SK-N-SH treated with all-trans-retinoic acid at 6 μM for 48 hours (cell line): Measurements from ENCODE around the gene GNA14.

Experiments used
- ATAC-seq: fragments of 200-7000 bp; cut with Tn5 transposase; 3 replicates; pipeline ENCODE4 v1.9.1; 2020; ENCODE audit warnings: mild to moderate bottlenecking, moderate library complexity
- BACH2 ChIP-seq: fragments of 250-450 bp; sonication (Bioruptor Pico); IDR thresholded peaks from 2 replicates; pipeline ENCODE4 v1.9.0; 2021; ENCODE audit warnings: mild to moderate bottlenecking, borderline replicate concordance
- CREB5 ChIP-seq: fragments of 250-450 bp; sonication (Bioruptor Pico); IDR thresholded peaks from 2 replicates; pipeline ENCODE4 v1.5.1; 2020; ENCODE audit warnings: low read depth, mild to moderate bottlenecking, moderate library complexity
- CSDC2 ChIP-seq: fragments of 250-450 bp; sonication (Bioruptor Pico); IDR thresholded peaks from 2 replicates; pipeline ENCODE4 v1.5.0; 2020; ENCODE audit warnings: mild to moderate bottlenecking, moderate library complexity
- ESRRG ChIP-seq: fragments of 250-450 bp; sonication (Bioruptor Pico); IDR thresholded peaks from 2 replicates; pipeline ENCODE4 v1.6.1; 2021; ENCODE audit warnings: mild to moderate bottlenecking
- GLIS3 ChIP-seq: fragments of 250-450 bp; sonication (Bioruptor Pico); IDR thresholded peaks from 2 replicates; pipeline ENCODE4 v1.5.0; 2020; ENCODE audit warnings: mild to moderate bottlenecking, moderate library complexity
- ISL1 ChIP-seq: fragments of 250-450 bp; sonication (Bioruptor Pico); IDR thresholded peaks from 2 replicates; pipeline ENCODE4 v2.1.2; 2022; ENCODE audit warnings: mild to moderate bottlenecking, moderate library complexity
- OSR1 ChIP-seq: fragments of 250-450 bp; sonication (Bioruptor Pico); IDR thresholded peaks from 2 replicates; pipeline ENCODE4 v1.8.0; 2022; ENCODE audit warnings: moderate library complexity, mild to moderate bottlenecking, inconsistent platforms
- POU6F1 ChIP-seq: fragments of 250-450 bp; sonication (Bioruptor Pico); IDR thresholded peaks from 2 replicates; pipeline ENCODE4 v1.8.0; 2021; ENCODE audit warnings: low read depth, mild to moderate bottlenecking, moderate library complexity, borderline replicate concordance
- PPARA ChIP-seq: fragments of 250-450 bp; sonication (Bioruptor Pico); IDR thresholded peaks from 2 replicates; pipeline ENCODE4 v1.5.0; 2020; ENCODE audit warnings: mild to moderate bottlenecking, borderline replicate concordance
- RARB ChIP-seq: fragments of 250-450 bp; sonication (Bioruptor Pico); IDR thresholded peaks from 2 replicates; pipeline ENCODE4 v1.8.0; 2021; ENCODE audit warnings: mild to moderate bottlenecking, moderate library complexity
- SNAI2 ChIP-seq: fragments of 250-450 bp; sonication (Bioruptor Pico); IDR thresholded peaks from 2 replicates; pipeline ENCODE4 v1.5.0; 2020; ENCODE audit warnings: mild to moderate bottlenecking, moderate library complexity
- TCF4 ChIP-seq: fragments of 250-450 bp; sonication (Bioruptor Pico); IDR thresholded peaks from 2 replicates; pipeline ENCODE4 v1.8.0; 2021; ENCODE audit warnings: mild to moderate bottlenecking, moderate library complexity, borderline replicate concordance
- TOX ChIP-seq: fragments of 250-450 bp; sonication (Bioruptor Pico); IDR thresholded peaks from 2 replicates; pipeline ENCODE4 v1.8.0; 2021; ENCODE audit warnings: mild to moderate bottlenecking, moderate library complexity, borderline replicate concordance
- ZC3H10 ChIP-seq: fragments of 250-450 bp; sonication (Bioruptor Pico); IDR thresholded peaks from 2 replicates; pipeline ENCODE4 v1.5.1; 2021; ENCODE audit warnings: mild to moderate bottlenecking, moderate library complexity
- ZFP3 ChIP-seq: fragments of 250-450 bp; sonication (Bioruptor Pico); IDR thresholded peaks from 2 replicates; pipeline ENCODE4 v1.5.0; 2020; ENCODE audit warnings: mild to moderate bottlenecking, moderate library complexity
- ZFP30 ChIP-seq: fragments of 450-650 bp; formaldehyde crosslinking; IDR thresholded peaks from 2 replicates; pipeline ENCODE4 v1.5.0; 2022; ENCODE audit warnings: mild to moderate bottlenecking, moderate library complexity
- ZNF565 ChIP-seq: fragments of 450-650 bp; formaldehyde crosslinking; conservative IDR thresholded peaks from 2 replicates; pipeline ENCODE4 v1.5.0; 2020; ENCODE audit warnings: low read depth, mild to moderate bottlenecking, moderate library complexity
- ZNF70 ChIP-seq: fragments of 450-650 bp; formaldehyde crosslinking; IDR thresholded peaks from 2 replicates; pipeline ENCODE4 v1.5.0; 2020; ENCODE audit warnings: mild to moderate bottlenecking, moderate library complexity
- ZNF8 ChIP-seq: fragments of 450-650 bp; formaldehyde crosslinking; IDR thresholded peaks from 2 replicates; pipeline ENCODE4 v1.5.0; 2020; ENCODE audit warnings: mild to moderate bottlenecking, moderate library complexity
- TF ChIP-seq, protein P1 (sequence below): fragments of 250-450 bp; sonication (Bioruptor Pico); IDR thresholded peaks from 2 replicates; pipeline ENCODE4 v1.8.0; 2020; ENCODE audit warnings: mild to moderate bottlenecking, moderate library complexity, borderline replicate concordance
- TF ChIP-seq, protein P2 (sequence below): fragments of 250-450 bp; sonication (Bioruptor Pico); IDR thresholded peaks from 2 replicates; pipeline ENCODE4 v1.5.0; 2020; ENCODE audit warnings: mild to moderate bottlenecking, moderate library complexity

Gene GNA14

DNA sequence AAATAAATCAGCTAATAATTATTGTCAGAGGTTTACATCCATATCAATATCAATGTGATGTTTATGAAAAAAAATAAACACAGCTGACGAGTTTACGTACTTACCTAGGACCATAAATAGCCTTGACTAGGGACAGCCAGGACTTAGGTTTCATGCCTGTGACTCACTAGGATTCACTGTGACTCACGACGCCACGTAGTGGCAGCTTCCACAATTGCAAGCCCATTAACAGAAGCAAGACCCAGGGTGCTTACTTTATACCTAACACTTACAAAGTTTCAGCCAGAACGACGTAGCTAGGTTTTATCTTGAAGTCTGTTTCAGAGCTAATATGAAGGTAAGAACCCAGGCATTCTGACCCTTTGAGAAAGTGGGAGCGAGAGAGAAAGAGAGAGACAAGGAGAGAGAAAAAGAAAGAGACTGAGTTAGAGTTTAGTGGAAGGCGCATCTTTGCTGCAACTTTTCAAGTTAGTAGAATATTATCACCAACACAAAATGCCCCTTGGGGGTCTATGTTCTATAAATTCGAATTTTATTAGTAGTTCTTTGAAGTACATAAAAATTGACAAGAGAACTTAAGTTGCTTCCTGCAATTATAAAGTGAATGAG, 191.2 kb downstream of the GNA14 start:
- no peak for TF ChIP-seq ZNF70 (CRISPR knock-in tag)
- TF ChIP-seq BACH2 (CRISPR knock-in tag) = no peak
- no peak for TF ChIP-seq CSDC2 (CRISPR knock-in tag)
- TF ChIP-seq ESRRG (CRISPR knock-in tag) = no peak
- TF ChIP-seq, protein P1, sequence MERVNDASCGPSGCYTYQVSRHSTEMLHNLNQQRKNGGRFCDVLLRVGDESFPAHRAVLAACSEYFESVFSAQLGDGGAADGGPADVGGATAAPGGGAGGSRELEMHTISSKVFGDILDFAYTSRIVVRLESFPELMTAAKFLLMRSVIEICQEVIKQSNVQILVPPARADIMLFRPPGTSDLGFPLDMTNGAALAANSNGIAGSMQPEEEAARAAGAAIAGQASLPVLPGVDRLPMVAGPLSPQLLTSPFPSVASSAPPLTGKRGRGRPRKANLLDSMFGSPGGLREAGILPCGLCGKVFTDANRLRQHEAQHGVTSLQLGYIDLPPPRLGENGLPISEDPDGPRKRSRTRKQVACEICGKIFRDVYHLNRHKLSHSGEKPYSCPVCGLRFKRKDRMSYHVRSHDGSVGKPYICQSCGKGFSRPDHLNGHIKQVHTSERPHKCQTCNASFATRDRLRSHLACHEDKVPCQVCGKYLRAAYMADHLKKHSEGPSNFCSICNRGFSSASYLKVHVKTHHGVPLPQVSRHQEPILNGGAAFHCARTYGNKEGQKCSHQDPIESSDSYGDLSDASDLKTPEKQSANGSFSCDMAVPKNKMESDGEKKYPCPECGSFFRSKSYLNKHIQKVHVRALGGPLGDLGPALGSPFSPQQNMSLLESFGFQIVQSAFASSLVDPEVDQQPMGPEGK (CRISPR knock-in tag) = no peak
- TF ChIP-seq, all 23 proteins: peak for 0
- peak; percentile 95 for ATAC-seq

GRCh38 chr9:77455312-77455927, 192.7 kb downstream of the GNA14 start:
- TF ChIP-seq CSDC2 (CRISPR knock-in tag) = no peak
- no peak for TF ChIP-seq POU6F1 (CRISPR knock-in tag)
- TF ChIP-seq SNAI2 (CRISPR knock-in tag) = no peak
- no peak for TF ChIP-seq ISL1
- no peak for TF ChIP-seq GLIS3
- TF ChIP-seq, protein P1 (CRISPR knock-in tag) = no peak
- no peak for TF ChIP-seq BACH2 (CRISPR knock-in tag)
- no peak for TF ChIP-seq ZFP3 (CRISPR knock-in tag)
- no peak for TF ChIP-seq PPARA (CRISPR knock-in tag)
- no peak for TF ChIP-seq TCF4
- no peak for TF ChIP-seq ZNF8 (CRISPR knock-in tag)
- TF ChIP-seq, protein P2, sequence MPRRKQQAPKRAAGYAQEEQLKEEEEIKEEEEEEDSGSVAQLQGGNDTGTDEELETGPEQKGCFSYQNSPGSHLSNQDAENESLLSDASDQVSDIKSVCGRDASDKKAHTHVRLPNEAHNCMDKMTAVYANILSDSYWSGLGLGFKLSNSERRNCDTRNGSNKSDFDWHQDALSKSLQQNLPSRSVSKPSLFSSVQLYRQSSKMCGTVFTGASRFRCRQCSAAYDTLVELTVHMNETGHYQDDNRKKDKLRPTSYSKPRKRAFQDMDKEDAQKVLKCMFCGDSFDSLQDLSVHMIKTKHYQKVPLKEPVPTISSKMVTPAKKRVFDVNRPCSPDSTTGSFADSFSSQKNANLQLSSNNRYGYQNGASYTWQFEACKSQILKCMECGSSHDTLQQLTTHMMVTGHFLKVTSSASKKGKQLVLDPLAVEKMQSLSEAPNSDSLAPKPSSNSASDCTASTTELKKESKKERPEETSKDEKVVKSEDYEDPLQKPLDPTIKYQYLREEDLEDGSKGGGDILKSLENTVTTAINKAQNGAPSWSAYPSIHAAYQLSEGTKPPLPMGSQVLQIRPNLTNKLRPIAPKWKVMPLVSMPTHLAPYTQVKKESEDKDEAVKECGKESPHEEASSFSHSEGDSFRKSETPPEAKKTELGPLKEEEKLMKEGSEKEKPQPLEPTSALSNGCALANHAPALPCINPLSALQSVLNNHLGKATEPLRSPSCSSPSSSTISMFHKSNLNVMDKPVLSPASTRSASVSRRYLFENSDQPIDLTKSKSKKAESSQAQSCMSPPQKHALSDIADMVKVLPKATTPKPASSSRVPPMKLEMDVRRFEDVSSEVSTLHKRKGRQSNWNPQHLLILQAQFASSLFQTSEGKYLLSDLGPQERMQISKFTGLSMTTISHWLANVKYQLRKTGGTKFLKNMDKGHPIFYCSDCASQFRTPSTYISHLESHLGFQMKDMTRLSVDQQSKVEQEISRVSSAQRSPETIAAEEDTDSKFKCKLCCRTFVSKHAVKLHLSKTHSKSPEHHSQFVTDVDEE (CRISPR knock-in tag) = no peak
- no peak for TF ChIP-seq ZNF565 (CRISPR knock-in tag)
- no peak for TF ChIP-seq ZNF70 (CRISPR knock-in tag)
- TF ChIP-seq RARB (CRISPR knock-in tag) = no peak
- TF ChIP-seq TOX (CRISPR knock-in tag) = no peak
- TF ChIP-seq OSR1 (CRISPR knock-in tag) = no peak
- no peak for TF ChIP-seq CREB5 (CRISPR knock-in tag)
- TF ChIP-seq ZFP30 (CRISPR knock-in tag) = no peak
- TF ChIP-seq ZC3H10 (CRISPR knock-in tag) = no peak
- ATAC-seq = peak; percentile 31; the same call in 1 of the 3 replicates

DNA sequence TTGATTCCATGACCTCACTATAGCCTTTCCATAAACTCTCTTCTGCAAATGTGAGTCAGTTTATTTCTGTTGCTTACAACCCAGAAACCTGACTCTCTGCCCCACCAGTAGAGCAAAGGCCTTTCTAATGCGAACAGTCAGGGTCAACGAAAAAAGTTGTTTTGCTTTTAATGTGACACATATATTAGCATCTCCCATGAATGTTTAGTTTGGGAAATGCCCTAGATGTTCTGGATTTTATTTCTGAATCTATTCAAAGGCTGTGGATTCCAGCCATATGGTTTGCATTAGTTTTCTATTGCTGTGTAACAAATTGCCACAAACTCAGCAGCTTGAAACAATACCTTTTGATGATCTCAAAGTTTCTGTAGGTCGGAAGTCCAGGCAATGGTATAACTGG, 193.5 kb downstream of the GNA14 start:
- TF ChIP-seq ISL1 (no peak), ZFP30 (CRISPR knock-in tag) (no peak), ESRRG (CRISPR knock-in tag) (no peak), TCF4 (no peak), ZFP3 (CRISPR knock-in tag) (no peak), RARB (CRISPR knock-in tag) (no peak), ZNF565 (CRISPR knock-in tag) (no peak), TOX (CRISPR knock-in tag) (no peak)
- TF ChIP-seq, protein P2 (CRISPR knock-in tag) = no peak
- no peak for ATAC-seq
